Urinary bladder (tissue), 4 donors: ENCODE measurements around the gene TNNI3K. TPM values are rescaled to one million over a fixed set of nuclear protein-coding genes. Genes with fewer than 3 reads are reported as not detected.
"Not testable (repeated sequence)": the region's sequence is repeated elsewhere in the genome, so short reads cannot be mapped to it uniquely, and the experiment has no call there.

Experiments used
- DNase-seq: peaks from one replicate; pipeline ENCODE4 v3.0.0-alpha.2; 2015; ENCODE audit errors: extremely low spot score
- H3K27ac ChIP-seq: one replicate; pipeline ENCODE4 v1.5.1; 2013; ENCODE audit warnings: low read depth, mild to moderate bottlenecking, moderate library complexity
- H3K36me3 ChIP-seq: one replicate; pipeline ENCODE4 v1.6.1; 2013; ENCODE audit warnings: mild to moderate bottlenecking, moderate library complexity; ENCODE audit not compliant: insufficient read depth
- H3K4me1 ChIP-seq: one replicate; pipeline ENCODE4 v1.6.1; 2013; ENCODE audit warnings: mild to moderate bottlenecking, moderate library complexity; ENCODE audit not compliant: insufficient read depth
- H3K4me3 ChIP-seq: one replicate; pipeline ENCODE4 v1.5.1; 2013; ENCODE audit warnings: low read depth, low read length
- WGBS: extraction: QIAGEN DNeasy Blood & Tissue Kit; methylation state at CpG from one replicate; pipeline ENCODE4 v1.1.7; 2013; 5-methylcytosine and 5-hydroxymethylcytosine counted together
- polyA plus RNA-seq: library from polyadenylated mRNA; stranded (reverse); fragments of 200-250 nt; gene quantifications from one replicate; pipeline ENCODE4 v1.2.3, GENCODE V29; 2013
- total RNA-seq: library from RNA; depleted of rRNA; stranded (reverse); fragments of >200 nt; gene quantifications from one replicate; pipeline ENCODE4 v1.2.3, GENCODE V29; 2014
- donor health status: healthy with polysubstance abuse.
- donor health status: healthy.

TNNI3K gene
- total and polyA plus RNA-seq, 2 donors, result 1.4 to 5.1 TPM

DNA sequence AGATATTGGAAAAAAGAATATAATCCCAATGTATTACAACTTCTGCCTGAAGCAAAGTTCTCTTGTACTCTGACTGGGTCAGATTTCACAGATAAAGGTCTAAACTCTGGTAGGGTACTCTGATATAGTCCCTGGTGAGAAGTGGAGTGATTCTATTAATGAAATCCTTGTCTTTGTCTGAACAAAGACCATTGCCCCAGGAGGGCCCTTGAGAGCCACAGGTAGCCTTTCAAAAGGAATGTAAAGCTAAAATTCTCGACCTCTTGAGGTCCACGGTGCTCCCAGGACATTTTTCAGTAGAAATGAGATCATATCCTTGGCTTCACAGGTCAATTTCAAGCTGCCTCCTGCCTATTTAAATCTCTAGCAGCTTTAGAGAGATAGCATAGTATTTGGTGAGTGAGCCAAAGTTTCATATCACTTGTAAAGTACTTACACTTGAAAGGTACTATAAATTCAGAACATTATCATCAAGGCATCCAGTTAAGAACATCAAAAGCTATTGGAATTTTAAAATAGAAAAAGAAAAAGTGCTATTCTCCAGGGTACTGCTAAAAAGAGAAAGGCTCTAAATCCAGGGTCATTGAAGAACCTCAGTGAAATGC, 10.1 kb downstream of the TNNI3K start:
- DNase-seq, result no peak
- 10% methylated on average over 2 of the region's 2 CpGs for WGBS
- Histone ChIP-seq H3K27ac (no peak overlapping the region), H3K36me3 (no peaks in the 10 kb centered on the region), H3K4me3 (no peak overlapping the region), H3K4me1 (no peaks in the 10 kb centered on the region)

GRCh38 chr1:74246315-74246714, 11.1 kb downstream of the TNNI3K start:
- no peak overlapping the region for H3K27ac ChIP-seq
- no peak for DNase-seq
- H3K36me3 ChIP-seq, result no peaks in the 10 kb centered on the region
- no peaks in the 10 kb centered on the region for H3K4me1 ChIP-seq
- WGBS, result 78% methylated on average over 2 of the region's 2 CpGs
- H3K4me3 ChIP-seq, result no peak overlapping the region

- no peak for DNase-seq
- Histone ChIP-seq H3K27ac (no peak overlapping the region), H3K4me1 (no peaks in the 10 kb centered on the region), H3K4me3 (no peak overlapping the region), H3K36me3 (peaks cover 2% of the 10 kb centered on the region)
- WGBS, result 95% methylated on average over 22 of the region's 22 CpGs
Measured at GRCh38 chr1:74247881-74248528, 12.8 kb downstream of the TNNI3K start.

DNA sequence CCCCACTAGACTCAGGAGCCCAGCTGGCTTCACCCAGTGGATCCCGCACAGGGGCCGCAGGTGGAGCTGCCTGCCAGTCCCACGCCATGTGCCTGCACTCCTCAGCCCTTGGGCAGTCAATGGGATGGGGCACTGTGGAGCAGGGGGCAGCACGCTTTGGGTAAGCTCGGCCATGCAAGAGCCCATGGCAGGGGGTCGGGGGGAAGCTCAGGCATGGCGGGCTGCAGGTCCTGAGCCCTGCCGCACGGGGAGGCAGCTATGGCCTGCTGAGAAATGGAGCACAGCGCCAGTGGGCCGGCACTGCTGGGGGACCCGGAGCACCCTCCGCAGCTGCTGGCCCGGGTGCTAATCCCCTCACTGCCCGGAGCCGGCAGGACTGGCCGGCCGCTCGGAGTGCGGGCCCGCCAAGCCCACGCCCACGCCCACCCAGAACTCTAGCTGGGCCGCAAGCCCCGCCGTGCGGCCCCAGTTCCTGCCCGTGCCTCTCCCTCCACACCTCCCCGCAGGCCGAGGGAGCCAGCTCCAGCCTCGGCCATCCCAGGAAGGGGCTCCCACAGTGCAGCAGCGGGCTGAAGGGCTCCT, 18.1 kb downstream of the TNNI3K start:
- H3K4me1 ChIP-seq, DNase-seq, H3K4me3 ChIP-seq, H3K27ac ChIP-seq, H3K36me3 ChIP-seq: not testable (repeated sequence)
- WGBS, result 94% methylated on average over 32 of the region's 32 CpGs

DNA sequence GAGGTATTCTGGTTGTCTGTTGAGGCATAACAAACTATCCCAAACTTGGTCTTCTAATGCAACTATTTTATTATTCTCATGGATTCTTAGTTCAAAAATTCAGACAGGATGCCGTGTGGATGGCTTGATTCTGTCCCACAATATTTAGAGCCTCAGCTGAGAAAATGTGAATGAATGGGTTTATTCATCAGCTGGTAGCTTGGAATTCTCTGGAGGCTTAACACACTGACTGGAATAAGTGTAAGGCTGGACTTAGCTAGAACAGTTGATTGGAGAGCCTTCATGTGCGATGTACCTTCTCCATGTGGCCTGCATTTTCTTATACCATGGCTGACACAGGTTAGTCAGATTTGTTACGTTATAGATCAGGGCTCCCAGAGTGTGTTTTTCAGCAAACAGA, 30.8 kb downstream of the TNNI3K start:
- Histone ChIP-seq H3K4me1 (no peaks in the 10 kb centered on the region), H3K27ac (no peak overlapping the region), H3K36me3 (no peaks in the 10 kb centered on the region), H3K4me3 (no peak overlapping the region)
- DNase-seq, result no peak
- WGBS, result 94% methylated on average over 3 of the region's 3 CpGs

DNA sequence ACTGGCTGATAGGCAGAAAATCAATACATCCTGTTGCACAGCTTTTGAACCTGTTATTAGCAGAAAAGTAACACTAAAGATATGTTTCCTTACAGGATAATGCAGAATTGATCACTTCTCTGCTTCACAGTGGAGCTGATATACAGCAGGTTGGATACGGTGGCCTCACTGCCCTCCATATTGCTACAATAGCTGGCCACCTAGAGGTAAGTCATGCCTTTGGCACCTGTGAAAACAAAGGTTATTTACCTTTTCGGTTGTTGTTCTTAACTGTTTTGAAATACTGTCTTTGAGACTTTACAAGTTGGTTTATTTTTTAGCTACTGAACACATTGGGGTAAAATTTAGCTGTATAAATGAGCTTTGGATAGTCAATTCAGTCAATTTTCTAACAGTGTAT, 36.3 kb downstream of the TNNI3K start:
- 89% methylated on average over 2 of the region's 2 CpGs for WGBS

GRCh38 chr1:74280642-74281396, 45.6 kb downstream of the TNNI3K start:
- Histone ChIP-seq H3K36me3 (no peaks in the 10 kb centered on the region), H3K4me3 (no peak overlapping the region), H3K4me1 (no peaks in the 10 kb centered on the region), H3K27ac (no peak overlapping the region)
- DNase-seq, result no peak
- 96% methylated on average over 6 of the region's 6 CpGs for WGBS

More for the DNA sequence above, 36.3 kb downstream of the TNNI3K start:
- DNase-seq, result no peak
- no peaks in the 10 kb centered on the region for H3K36me3 ChIP-seq
- no peak overlapping the region for H3K4me3 ChIP-seq
- H3K27ac ChIP-seq, result no peak overlapping the region
- H3K4me1 ChIP-seq, result no peaks in the 10 kb centered on the region

- WGBS, result 96% methylated on average over 2 of the region's 2 CpGs
- H3K4me1 ChIP-seq, result no peaks in the 10 kb centered on the region
- no peak for DNase-seq
- no peaks in the 10 kb centered on the region for H3K36me3 ChIP-seq
- no peak overlapping the region for H3K4me3 ChIP-seq
- H3K27ac ChIP-seq, result no peak overlapping the region
Measured at GRCh38 chr1:74286414-74286813, 51.2 kb downstream of the TNNI3K start.

- no peak overlapping the region for H3K27ac ChIP-seq
- H3K36me3 ChIP-seq, result no peaks in the 10 kb centered on the region
- DNase-seq, result no peak
- no peak overlapping the region for H3K4me3 ChIP-seq
- H3K4me1 ChIP-seq, result no peaks in the 10 kb centered on the region
Measured at GRCh38 chr1:74314438-74314837, 79.3 kb downstream of the TNNI3K start.

DNA sequence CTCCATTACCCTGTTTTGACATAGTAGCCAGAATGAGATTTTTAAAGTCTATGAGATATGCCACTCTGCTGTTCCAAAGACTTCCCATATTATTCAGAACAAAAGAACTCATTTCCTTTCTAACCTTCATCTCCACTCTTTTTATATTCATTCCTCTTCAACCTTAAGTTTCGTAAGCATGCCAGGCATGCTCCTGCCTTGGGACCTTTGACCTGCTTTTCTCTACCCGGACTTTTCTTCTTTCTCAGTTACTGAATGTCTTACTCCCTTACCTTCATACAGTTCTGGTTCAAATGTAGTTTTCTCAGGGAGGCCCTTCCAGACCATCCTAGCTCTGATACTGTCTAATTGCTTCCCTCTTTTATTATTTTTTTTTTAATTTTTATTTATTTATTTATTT, 81.1 kb downstream of the TNNI3K start:
- Histone ChIP-seq H3K36me3 (no peaks in the 10 kb centered on the region), H3K4me3 (no peak overlapping the region), H3K4me1 (no peaks in the 10 kb centered on the region), H3K27ac (no peak overlapping the region)
- no peak for DNase-seq
- 82% methylated on average over 2 of the region's 2 CpGs for WGBS

GRCh38 chr1:74317663-74318062, 82.5 kb downstream of the TNNI3K start:
- Histone ChIP-seq H3K4me3 (no peak overlapping the region), H3K36me3 (no peaks in the 10 kb centered on the region), H3K27ac (no peak overlapping the region), H3K4me1 (no peaks in the 10 kb centered on the region)
- DNase-seq, result no peak
- WGBS, result 95% methylated on average over 3 of the region's 3 CpGs

DNA sequence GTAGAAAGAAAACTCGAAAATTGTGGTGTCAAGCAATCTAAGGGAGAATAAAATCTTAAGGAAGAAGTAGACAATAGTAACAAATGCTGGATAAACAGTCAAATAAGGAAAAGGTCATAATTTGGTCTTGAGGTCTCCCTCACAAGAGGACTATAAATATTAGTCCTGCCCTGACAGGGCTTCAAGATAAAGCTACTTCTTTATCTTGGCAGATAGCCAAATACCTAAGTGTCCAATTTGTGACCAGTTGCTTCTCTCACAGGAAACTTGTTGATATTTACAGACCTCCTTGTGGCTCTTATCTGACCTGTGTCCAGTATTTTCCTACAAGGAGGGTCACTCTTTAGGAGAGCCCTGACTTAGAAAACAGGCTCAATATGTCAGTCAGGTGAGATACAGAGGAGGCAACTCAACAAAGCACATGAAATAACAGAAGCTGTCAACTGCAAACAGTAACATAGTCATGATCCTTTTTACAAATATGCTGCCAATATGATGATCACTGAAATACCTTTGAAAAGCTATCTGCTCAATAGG, 88.8 kb downstream of the TNNI3K start:
- WGBS, result 77% methylated on average over 1 of the region's 1 CpG
- Histone ChIP-seq H3K4me1 (no peaks in the 10 kb centered on the region), H3K27ac (no peak overlapping the region), H3K36me3 (no peaks in the 10 kb centered on the region), H3K4me3 (no peak overlapping the region)
- no peak for DNase-seq

DNA sequence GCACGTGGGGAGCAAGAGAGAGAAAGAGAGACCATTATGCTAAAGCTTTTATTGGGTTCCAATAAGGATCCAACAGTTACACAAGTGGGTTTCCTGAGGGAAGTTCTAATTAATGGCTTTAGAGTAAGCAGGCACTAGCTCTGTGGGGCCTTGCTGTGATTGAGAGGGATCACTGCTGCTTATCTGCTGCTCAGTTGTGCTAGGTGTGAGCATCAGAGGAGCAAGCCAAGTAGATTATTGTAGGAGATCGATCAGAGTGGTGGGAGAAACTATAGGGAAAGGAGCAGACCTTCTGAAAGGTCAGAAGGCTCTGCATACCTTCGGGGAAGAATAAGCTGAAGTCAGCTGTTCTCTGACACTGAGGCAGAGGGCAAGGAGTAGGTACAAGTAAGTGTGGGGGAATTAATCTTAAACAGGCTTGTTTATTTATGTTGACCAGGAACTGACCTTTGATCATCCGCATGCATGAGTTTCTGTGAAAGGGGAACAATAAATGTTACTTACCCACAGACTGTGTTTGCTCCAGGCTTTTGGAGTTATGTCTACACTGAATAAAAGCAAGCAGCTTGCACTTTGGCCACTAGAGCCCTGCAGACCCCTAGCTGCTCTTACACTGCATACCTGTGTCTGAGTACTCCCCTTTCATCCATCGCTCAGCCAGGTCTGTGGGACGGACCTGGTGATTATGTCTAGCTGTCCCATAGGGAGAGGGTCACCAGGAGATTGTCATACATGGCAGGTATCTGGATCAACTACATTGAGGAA, 89.7 kb downstream of the TNNI3K start:
- Histone ChIP-seq H3K4me3 (no peak overlapping the region), H3K4me1 (no peaks in the 10 kb centered on the region), H3K27ac (no peak overlapping the region), H3K36me3 (no peaks in the 10 kb centered on the region)
- WGBS, result 87% methylated on average over 6 of the region's 6 CpGs
- no peak for DNase-seq
